GM19397 (cell line): ENCODE results near the gene HSPB8.

Experiments used
- ATAC-seq: cut with Tn5 transposase; IDR thresholded peaks from one replicate; pipeline ENCODE4 v1.9.1; 2021; ENCODE audit warnings: mild to moderate bottlenecking, moderate library complexity; ENCODE audit not compliant: unreplicated experiment

Gene HSPB8

GRCh38 chr12:119169150-119169549 is 9.6 kb upstream of the HSPB8 start:
- no peak for ATAC-seq

- no peak for ATAC-seq
Measured at GRCh38 chr12:119171291-119171690, 7.4 kb upstream of the HSPB8 start.

- ATAC-seq = no peak
Measured at GRCh38 chr12:119171691-119172425, 6.9 kb upstream of the HSPB8 start.

GRCh38 chr12:119175081-119175480 is 3.6 kb upstream of the HSPB8 start:
- no peak for ATAC-seq

GRCh38 chr12:119176267-119177055 is 2.3 kb upstream of the HSPB8 start:
- ATAC-seq = no peak

GRCh38 chr12:119177056-119177325 is 1.7 kb upstream of the HSPB8 start:
- ATAC-seq = no peak

GRCh38 chr12:119177724-119178380 is 879 bp upstream of the HSPB8 start:
- ATAC-seq = no peak

GRCh38 chr12:119179335-119180021 is 747 bp downstream of the HSPB8 start:
- no peak for ATAC-seq

GRCh38 chr12:119180380-119181040 is 1.8 kb downstream of the HSPB8 start:
- ATAC-seq = no peak

GRCh38 chr12:119181202-119181601 is 2.5 kb downstream of the HSPB8 start:
- no peak for ATAC-seq

GRCh38 chr12:119181944-119182343 is 3.2 kb downstream of the HSPB8 start:
- no peak for ATAC-seq

- no peak for ATAC-seq
Measured at GRCh38 chr12:119182701-119183493, 4.2 kb downstream of the HSPB8 start.

GRCh38 chr12:119183942-119184695 is 5.4 kb downstream of the HSPB8 start:
- ATAC-seq = no peak

GRCh38 chr12:119195256-119195655 is 16.5 kb downstream of the HSPB8 start:
- no peak for ATAC-seq

- no peak for ATAC-seq
Measured at GRCh38 chr12:119198440-119198839, 19.7 kb downstream of the HSPB8 start.

GRCh38 chr12:119200601-119201000 is 21.9 kb downstream of the HSPB8 start:
- no peak for ATAC-seq

GRCh38 chr12:119201789-119202543 is 23.2 kb downstream of the HSPB8 start:
- no peak for ATAC-seq

- no peak for ATAC-seq
Measured at GRCh38 chr12:119202544-119202943, 23.8 kb downstream of the HSPB8 start.

GRCh38 chr12:119204131-119204530 is 25.4 kb downstream of the HSPB8 start:
- ATAC-seq = no peak
